SIG-M5 treated with dmso at 0.1 percent for 504 hours (cell line): ENCODE data around the gene LONP1.

Source experiments
- DNase-seq: peaks from one replicate; lab custom pipeline; 2025; ENCODE audit not compliant: unreplicated experiment; lab: John Stamatoyannopoulos, UW

Gene LONP1

DNA sequence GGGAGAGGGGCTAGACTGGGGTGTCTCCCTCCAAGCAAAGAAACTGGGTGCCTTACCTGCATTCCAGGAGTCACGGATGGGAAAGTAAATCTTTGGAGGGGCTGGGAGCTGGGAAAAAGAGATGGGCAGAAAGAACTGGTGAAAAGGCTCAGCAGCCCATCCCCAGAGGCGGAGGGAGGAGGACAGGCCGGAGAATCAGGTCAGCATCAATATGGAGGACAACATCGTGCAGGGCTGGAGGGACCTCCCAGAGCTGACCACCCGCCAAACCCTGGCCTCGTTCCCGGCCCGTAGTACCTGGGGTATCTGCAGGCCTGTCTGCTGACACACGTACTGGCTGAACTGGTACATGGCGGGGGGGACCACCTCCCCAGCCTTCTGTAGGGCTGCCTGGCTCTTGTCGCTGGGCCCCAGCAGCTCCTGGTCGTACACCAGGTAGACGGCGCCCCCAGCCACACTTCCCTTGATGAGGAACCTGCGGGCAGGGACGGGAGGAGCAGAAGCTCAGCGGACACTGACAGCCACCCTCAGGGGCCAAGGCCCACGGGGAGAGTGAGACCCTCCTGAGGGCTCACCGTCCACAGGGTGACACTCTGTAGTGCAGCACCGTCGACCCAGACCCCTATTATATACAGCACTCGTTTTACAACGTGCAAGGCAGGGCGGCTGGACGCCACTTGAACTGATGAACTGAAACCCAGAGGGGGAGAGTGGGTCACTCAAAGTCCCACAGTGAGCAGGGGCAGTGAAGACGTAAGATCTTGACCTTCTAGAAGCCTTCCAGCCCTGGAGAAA is 40.5 kb downstream of the LONP1 start:
- no peak for DNase-seq

DNA sequence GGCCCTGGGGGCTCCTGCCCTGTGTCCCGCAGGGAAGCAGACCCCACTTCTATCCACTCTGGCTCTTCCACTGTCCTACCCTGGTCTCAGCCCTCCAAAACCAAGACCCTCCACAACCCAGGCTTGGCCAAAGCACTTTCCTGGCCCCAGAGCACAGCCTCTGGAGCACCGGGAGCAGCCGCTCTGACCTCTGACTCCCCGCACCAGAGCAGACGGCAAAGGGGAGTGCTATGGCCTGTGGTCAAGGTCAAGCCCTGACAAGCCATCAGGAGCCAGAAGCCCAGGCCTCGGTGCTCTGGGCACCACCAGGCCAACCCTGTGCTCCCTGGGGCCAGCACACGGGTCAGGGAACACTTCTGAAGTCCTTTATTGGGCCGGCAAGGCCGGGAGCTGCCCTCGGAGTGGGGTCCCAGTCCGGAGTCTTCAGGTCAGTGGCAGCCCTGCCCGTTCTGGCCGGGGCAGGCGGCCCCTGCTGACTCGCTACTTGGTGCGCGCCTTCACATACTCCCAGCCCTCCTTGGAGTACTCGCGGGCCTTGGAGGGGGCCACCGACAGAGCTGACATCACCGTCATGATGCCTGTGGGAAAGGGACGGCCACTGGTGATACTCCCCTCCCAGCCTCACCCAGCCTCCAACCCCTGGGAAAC is 41.8 kb downstream of the LONP1 start:
- no peak for DNase-seq

DNA sequence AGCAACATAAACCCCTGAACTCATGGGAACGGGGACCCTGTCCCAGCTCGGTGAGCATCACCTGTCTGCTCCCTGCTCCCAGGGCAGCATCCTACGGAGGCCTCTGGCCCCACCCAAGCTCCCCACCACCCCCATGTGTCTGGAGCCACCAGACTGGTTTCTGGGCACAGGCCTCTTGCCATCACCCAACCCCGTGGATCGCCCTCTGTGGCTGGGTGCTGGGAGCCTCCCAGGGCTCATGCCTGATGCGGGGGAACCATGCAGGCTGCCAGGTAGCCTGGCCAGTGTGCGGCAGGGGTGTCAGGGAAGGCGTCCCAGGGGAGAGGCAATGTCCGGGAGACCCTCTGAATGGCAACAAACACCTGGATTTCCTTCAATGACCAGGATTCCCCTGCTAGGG is 42.4 kb downstream of the LONP1 start:
- DNase-seq = no peak

DNA sequence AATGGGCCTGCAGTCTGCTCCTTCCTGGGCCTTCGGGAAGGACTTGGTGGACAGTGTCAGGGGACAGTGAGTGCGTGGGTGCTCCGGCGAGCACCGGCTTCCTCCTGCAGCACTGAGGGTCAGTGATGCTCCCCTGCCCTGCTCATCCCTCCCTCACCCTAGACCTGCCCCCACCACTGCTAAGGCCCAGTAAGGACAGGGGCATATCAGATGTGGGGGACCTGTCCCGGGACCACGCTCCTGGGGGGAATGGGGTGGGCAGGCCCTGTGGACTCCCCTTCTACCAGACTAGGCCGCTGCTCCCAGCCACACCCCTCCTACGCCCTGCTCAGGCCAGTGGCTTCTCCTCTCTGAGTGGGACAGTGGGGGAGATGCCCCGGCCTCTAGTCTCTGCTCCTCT is 42.8 kb downstream of the LONP1 start:
- no peak for DNase-seq

DNA sequence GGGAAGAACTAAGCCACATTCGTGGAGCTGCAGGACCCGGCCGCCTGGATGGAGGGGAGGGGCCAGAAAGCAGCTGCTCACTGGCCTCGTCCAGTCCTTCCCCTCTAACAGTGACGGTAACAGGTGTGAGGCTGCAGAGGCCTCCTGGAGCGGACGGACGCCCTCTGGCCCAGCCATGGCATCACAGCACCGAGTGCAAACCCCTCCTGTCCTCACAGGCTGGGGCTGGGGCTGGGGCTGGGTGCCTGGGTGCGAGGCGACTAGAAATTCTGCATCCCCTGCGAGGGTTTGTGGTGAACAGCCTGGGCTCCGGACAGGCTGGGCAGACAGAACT is 43.2 kb downstream of the LONP1 start:
- DNase-seq = no peak

DNA sequence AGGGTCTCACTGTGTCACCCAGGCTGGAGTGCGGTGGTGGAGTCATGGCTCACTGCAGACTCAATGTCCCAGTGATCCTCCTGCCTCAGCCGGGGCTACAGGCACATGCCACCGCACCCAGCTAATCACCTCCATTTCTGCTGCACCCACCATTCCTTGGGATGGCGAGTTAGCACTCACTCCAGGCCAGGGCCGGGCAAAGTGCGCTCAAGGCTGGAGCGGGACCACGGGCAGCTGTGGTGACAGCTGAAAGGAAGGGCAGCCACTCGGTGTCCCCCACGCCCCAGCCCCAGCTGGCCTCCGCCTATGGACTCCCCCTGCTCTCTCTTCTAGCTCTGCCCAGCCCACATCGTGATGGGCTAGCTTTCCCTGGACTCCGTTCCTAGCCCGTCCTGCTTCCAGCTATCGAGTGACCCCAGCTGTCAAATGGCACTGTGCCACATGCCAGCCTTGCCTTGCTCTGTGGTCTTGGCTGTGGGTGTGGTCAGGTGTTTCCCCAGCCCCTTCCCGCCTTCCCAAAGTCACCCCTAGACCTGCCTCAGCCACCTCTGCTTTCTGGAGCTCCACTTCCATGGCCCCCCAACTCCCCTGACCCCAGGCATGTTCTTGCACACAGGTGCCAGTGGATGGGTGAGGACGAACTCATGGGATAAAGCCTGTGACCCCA is 43.7 kb downstream of the LONP1 start:
- DNase-seq = no peak

DNA sequence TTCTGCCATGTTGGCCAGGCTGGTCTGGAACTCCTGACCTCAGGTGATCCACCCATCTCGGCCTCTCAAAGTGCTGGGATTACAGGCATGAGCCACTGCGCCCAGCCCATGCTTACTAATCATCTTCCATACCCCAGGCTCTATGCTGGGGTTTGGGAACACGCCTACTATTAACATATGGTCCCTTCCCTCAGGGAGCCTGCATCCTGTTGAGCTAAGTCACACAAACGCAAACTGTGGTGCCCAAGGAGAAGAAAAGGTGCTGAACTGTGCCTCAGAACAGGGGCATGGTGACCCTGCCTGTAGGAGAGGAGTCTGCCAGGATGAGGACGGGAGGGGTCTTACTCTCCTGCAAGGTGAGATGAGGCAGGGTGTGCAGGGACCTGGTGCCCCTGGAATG is 45.2 kb downstream of the LONP1 start:
- DNase-seq = no peak

DNA sequence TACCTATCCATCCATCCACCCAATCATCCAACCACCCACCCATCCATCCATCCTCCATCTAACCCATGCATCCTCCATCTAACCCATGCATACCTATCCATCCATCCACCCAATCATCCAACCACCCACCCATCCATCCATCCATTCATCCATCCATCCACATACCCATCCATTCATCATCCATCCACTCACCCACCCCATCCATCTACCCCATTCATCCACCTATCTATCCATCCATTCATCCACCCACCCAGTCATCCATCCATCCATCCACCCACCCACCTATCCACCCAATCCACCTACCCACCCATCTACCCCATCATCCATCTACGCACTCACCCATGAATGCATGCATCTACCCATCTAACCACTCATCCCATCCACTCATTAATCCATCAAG is 46.2 kb downstream of the LONP1 start:
- DNase-seq = no peak

DNA sequence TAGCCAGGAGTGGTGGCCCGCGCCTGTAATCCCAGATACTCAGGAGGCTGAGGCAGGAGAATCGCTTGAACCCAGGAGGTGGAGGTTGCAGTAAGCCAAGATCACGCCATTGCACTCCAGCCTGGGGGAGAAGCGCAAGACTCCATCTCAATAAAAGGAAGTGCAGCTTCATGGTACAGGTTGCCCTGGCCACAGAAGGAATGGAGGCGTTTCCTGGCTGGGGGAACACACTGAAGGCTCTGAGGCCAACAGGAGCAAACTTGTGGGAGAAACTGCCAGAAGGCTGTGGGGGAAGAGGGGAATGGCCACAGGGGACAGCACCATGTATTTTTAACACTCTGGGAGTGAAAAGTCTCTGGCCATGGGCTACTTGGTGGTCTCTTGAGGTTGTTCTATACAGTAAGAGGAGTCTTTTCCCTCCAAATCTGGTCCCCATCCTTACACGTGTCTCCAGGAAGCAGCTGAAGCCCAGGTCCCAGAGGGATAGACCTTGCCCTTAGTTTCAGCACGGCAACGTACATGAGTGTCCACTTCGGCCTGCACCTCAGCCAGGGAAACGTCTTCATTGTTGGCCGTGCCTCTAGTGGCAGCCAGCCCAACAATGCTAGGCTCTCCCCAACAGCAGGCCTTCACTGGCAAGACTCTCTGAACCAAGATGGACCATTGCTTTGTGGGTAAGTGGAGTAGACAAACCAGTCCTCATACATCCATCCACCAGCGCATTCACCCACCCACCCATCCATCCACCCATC is 47.1 kb downstream of the LONP1 start:
- no peak for DNase-seq

DNA sequence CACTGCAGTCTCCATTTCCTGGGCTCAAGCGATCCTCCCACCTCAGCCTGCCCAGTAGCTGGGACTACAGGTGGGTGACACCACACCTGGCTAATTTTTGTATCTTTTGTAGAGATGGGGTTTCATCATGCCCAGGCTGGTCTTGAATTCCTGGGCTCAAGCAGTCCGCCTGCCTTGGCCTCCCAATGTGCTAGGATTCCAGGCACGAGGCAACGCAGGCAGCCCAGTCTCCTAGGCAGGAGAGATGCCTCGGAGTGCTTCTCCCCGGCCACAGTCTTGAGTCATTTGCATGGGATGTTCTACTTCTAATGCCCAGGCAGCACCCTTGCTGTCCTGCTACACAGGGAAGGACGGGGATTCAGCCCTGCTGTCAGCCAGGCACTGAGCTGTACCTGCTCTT is 48.3 kb downstream of the LONP1 start:
- DNase-seq = no peak

DNA sequence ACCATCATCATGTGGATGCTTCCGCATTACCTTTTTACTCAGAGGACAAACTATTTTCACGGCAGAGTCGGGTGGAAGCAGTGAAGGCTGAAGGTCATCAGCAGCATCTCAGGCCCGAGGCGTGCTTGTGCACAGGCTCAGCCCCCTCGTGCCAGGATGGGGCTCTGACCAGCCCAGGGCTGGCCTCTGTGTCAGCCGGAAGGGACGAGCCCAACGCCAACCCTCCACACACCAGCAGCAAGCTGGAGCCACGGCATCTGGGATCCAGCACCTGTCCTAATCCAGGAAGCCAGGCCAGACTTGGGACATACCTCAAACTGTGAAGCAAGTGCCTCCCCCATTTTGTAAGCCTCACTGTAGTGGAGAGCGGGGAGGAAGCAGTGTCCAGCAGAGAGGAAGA is 50.7 kb downstream of the LONP1 start:
- no peak for DNase-seq

DNA sequence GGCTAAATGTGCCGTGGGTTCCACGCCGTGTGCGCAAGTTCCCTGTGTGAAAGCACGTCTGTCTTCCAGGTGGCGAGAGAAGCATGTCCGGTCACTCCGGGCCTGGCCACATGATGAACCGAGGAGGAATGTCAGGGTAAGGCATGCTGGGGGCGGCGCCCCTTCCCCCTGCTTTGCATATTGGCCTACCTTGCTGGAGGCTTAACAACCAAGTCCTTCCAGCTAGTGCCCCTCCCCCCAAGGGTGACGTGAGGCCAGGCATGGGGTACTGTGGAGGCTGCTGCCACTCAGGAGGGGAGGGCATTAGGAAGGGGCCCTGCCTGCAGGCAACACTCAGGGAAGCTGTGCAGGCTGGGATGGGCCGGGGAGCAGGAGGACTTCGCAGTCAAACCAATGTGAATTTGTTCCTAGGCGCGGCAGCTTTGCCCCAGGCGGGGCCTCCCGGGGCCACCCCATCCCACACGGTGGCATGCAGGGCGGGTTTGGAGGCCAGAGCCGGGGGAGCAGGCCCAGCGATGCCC is 52.1 kb downstream of the LONP1 start:
- no peak for DNase-seq

DNA sequence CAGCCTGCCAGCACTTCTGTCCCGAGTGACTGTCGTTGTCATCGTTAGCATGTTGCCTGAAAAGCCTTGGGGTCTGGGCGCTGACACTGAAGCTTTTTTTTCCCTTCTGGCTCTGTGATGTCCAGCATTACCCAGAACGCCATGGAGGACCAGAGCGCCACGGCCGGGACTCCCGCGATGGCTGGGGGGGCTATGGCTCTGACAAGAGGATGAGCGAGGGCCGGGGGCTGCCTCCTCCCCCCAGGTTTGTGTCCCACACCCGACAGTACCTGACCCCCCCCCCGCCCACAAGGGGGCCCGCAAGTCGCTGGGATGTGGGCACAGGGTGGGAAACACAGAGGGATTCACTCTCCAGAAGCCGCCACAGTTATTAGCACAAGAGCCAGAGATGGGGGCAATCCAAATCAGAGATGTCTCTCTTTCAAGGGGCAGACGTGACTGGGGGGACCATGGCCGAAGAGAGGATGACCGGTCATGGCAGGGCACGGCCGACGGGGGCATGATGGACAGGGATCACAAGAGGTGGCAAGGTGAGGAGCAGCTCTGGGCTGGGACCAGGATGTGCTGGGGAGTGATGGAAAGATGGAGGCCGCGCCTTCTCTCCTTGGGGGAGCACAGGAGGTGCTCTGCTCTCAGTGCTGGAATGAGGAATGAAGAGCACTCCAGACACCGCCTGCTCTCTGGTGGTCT is 52.9 kb downstream of the LONP1 start:
- DNase-seq = no peak

DNA sequence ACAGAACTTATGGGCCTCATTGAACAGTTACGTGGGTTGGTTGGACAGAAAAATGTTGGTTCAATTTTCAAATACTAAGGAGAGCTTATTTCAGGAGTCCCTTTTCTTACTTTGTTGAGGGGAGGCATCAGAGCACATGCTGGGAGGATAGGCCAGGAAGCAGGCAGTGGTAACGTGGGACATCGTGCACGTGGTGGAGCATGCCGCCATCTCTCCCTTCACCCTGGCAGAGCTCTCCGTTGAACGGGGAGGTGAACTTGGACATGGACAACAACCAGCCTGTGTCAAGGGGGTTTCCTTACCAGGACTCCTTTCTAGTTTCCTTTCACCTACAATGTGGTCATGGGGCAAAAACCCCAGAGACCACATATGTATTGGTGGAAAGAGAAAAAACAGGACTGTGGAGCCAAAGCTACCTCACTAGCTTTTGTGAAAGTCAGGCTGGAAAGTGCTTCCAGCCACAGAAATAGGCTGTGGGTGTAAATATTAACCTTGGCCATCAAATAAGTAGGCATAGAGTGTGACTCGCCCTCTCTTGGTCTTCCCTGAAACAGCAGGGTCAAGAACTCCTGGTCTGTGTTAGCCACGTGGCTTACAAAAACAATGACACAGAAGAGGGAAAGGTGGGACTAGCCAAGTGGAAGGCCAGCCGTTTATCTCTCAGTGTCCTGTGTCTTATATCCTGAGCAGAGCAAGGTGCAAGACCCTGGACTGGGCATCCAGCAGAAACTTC is 54.0 kb downstream of the LONP1 start:
- no peak for DNase-seq

DNA sequence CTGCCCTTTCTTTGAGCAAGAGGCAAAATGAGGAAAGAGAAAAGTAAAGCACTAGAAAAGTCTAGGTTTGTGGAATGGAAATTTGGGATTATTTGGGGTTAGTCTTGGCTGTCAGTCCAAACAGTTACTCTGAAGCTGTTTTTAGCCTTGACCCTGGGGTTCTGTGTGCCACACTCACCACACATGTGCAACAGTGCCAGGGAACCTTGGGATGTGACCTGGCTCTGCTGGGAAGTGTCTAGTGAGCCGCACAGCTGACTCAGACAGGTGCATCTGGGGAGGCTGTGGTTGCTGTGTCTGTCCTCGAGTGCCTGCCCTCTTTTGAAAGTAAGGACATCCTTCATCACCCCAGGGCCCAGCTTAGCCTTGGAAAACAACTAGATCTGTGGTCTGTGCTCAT is 55.4 kb downstream of the LONP1 start:
- DNase-seq = no peak

DNA sequence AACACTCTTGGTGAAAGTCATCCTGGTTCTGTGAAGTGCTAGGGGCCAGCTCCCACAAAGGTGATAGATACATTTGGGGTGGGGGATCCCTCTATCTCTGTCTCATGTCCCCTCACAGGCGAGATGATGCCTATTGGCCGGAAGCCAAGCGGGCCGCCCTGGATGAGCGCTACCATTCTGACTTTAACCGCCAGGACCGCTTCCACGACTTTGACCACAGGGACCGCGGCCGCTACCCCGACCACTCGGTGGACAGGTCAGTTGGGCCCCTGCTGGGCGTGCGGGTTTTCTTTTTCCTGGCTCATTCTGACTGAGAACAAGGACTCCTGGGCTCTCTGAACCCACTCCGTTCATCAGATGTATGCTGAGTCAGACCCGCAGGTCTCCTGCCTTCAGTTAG is 56.0 kb downstream of the LONP1 start:
- DNase-seq = no peak

DNA sequence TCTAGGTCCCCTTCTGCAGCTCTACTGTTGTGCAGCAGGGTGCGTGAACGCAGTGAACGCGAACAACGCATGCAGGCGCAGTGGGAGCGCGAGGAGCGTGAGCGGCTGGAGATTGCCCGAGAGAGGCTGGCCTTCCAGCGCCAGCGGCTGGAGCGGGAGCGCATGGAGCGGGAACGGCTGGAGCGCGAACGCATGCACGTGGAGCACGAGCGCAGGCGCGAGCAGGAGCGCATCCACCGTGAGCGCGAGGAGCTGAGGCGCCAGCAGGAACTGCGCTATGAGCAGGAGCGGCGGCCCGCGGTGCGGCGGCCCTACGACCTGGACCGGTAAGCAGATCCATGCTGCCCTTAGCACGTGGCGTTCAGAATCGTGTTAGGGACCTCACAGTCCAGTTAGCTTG is 58.5 kb downstream of the LONP1 start:
- no peak for DNase-seq

DNA sequence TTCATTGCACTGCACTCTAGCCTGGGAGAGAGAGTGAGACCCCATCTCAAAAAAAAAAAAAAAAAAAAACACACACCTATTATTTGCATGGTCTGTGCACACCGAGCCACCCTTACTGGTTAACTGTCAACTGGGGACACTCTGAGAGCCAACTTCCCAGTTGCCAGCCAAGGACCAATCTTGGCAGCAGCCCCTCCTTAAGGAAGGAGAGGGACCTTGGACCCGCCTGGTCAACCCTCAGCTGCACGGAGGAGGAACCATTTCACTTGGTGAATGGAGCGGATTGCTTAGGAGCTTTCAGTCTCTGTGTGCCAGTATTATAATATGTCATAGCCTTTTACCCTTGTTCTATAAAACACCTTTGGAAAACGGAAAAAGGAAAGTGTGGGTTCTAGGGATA is 64.5 kb downstream of the LONP1 start:
- DNase-seq = no peak

DNA sequence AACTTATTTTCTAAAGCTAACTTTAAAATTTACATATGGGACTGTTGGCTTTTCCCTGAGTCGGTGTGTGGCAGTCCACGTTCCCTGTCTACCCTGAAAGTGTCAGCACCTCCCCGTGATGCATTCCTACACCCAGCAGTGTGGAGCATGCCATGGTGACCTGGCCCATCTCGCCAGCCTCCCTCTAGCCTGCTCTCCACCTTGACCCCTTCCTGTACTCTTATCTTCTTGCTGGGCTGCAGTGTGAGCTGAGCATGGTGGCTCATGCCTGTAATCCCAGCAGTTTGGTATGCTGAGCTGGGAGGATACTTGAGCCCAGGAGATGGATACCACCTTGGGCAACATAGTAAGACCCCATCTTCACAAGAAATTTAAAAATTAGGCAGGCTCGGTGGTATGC is 65.0 kb downstream of the LONP1 start:
- no peak for DNase-seq

DNA sequence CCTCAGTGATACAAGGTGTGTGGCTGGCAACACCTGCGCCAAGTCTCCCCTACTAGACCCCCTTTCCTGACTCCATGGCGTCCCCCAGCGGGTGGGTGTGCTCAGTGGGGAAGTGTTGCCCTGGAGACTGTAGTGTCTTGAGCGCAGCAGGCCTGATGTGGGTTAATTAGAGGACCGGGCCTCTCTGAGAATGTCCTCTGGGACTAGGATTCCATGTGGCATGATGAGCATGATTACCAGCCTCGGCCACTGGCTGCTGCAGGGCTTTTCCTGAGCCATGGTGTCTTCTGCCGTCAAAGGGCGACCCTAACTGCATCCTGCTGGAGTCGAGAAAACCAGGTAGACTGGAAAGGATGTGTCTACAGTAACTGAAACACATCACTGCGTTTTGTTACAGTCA is 67.7 kb downstream of the LONP1 start:
- DNase-seq = no peak
